Epidermal melanocyte (primary cell): ENCODE measurements around the gene TTLL12.

Experiments used
- DNase-seq: peaks from one replicate; pipeline ENCODE4 v3.0.0; 2011; ENCODE audit warnings: low spot score; ENCODE audit not compliant: insufficient read length

TTLL12 gene

DNA sequence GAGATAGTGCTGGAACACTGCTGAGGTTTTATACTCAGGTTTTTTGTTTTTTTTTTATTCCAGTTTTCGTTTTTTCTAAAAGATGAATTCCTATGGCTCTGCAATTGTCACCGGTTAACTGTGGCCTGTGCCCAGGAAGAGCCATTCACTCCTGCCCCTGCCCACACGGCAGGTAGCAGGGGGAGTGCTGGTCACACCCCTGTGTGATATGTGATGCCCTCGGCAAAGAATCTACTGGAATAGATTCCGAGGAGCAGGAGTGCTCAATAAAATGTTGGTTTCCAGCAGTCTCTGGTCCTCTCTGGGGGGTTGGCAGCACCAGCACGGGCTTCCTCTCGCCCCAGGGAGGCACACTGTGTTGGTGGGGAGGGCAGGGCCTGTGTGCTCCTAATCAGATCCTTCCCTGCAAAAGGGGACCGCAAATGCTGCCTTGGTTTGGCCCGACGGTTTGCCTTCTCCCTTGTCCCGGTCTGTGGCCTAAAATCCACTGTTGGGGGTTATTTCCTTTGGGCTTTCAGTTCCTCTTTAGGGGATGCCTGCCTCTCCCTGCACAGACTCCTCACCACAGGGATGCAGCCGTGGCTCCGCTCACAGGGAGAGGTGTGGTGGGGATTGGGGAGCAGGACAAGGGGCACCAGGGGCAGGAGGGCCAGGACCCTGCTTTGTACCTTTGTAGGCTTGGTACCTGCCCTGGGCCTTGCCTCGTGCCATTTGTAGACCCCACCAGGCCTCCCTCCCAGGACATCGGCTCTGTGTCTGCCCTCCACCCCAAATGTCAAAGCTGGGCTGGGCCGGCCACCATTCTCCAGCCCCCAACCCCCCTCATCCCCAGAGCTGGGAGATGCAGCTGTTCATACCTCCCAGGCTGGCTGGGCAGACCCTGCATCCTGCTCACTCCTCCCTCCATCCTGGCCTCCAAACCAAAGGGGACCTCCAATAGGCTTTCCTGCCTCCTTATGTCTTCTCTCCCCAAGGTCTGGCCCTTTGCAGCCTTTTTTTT, 57.2 kb downstream of the TTLL12 start:
- no peak for DNase-seq

DNA sequence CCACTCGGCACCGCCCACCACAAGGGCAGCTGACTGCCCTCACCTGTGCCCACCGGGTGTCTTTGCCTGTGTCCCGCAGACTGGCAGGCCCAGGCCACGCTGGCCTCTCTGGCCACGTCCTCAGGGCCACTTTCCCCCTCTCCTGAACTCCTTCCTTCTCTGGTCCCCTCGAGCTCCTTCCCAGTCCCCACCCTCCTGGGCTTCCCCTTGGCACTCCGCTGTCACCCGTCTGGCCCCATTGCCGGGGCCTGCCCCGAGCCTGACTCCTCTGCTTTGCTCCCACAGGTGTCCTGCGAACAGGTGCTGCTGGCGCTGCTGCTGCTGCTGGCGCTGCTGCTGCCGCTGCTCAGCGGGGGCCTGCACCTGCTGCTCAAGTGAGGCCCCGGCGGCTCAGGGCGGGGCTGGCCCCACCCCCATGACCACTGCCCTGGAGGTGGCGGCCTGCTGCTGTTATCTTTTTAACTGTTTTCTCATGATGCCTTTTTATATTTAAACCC, 58.0 kb downstream of the TTLL12 start:
- DNase-seq = no peak

DNA sequence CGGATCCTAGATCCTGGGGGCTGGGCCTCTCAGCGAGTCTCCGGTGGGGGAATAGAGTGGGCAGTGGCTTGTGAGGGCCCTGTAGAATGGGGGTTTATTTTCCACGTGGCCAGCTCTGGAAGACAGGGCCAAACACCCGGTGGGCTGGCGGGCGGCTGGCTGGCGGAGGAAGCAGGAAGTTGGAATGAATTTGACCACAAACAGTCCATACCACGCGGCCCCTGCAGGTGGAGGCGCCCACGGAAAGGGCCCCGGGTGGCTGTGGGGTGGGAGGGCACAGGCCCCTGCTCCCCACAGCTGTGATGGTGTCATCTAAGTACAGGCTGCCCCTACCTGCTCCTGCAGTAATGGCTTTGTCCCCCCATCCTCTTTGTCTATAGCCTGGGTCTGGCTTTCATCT, 58.8 kb downstream of the TTLL12 start:
- no peak for DNase-seq

DNA sequence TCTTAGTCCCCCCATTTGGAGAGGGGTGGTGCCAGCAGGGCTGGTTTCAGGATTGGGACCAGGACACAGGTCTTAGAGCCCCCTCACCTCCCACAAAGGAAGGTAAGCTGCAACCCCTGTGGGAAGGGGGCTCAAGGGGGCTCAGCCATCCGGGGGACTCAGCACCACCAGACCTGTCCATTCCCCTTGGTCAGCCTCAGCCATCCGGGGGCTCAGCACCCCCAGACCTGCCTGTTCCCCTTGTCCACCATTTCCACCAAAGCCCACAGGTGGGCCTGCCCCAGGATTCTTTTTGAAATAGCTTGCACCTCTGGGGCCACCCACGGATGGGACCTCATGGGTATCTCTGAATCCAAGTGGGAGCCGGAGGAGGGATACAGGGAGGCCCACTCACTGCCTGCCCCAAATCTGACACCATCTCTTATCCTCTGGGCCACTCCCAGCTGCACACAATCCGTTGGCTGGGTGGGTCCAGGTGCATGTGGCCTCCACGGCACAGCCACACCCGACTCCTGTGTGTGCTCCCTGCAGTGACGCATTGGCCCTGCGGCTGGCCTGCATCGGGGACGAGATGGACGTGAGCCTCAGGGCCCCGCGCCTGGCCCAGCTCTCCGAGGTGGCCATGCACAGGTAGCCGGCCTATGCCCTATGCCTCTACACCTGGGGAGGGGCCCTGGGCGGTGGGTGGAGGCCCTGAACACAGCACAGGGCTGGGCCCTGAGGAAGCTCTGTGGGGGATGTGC, 59.6 kb downstream of the TTLL12 start:
- DNase-seq = no peak

DNA sequence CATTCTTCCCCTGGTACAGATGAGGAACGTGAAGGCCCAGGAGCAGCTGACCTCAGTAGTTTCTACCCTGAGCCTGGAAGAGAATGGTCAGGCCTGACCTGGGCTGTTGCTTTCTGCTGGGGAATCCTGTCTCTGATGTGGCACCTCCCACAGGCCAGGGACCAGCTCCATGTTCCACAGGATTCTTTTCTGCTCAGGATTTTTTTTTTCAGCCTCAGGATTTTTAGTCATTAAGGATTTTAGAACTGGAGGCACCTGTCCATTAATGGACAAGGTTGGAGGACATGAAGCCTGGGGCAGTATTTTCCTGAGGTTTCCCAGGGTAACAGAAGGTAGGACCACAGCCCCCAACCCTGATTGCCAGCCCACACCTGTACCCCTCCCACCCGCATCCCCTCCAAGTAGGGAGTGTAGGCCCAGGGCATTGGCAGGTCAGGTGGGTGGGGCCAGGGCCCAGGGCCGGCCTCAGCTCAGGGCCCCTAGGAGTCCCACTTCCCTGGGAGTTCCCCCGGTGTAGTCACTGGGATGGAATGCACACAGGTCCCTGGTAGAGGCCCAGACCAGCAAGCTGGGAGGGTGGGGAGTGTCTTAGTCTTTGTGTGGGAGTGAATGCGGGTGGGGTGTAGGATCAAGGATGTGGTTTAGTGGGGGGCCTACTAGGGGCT, 60.3 kb downstream of the TTLL12 start:
- DNase-seq = no peak

DNA sequence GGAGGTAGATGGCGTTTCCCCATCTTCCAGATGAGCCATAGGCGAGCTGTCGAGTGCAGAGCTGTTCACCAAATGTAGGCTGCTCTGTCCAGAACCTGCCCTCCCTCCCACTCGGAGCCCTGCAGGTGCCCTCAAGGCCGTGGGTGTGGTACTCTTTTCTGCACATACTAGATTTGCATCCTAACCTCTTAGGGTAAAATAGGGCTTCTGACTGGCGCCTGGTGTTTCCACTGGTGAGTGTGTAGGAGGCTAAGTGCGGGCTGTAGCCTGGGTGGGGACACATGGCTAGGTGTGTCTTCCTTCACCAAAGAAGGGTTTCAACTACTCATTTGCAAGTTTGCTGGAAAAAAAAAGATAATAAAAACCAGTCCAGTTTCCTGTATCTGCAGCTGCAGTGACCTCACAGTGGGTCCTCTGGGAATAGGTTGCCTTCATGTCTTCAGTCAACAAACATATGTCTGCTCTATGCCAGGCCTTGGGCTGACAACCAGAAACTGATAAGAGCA, 67.9 kb downstream of the TTLL12 start:
- DNase-seq = no peak

DNA sequence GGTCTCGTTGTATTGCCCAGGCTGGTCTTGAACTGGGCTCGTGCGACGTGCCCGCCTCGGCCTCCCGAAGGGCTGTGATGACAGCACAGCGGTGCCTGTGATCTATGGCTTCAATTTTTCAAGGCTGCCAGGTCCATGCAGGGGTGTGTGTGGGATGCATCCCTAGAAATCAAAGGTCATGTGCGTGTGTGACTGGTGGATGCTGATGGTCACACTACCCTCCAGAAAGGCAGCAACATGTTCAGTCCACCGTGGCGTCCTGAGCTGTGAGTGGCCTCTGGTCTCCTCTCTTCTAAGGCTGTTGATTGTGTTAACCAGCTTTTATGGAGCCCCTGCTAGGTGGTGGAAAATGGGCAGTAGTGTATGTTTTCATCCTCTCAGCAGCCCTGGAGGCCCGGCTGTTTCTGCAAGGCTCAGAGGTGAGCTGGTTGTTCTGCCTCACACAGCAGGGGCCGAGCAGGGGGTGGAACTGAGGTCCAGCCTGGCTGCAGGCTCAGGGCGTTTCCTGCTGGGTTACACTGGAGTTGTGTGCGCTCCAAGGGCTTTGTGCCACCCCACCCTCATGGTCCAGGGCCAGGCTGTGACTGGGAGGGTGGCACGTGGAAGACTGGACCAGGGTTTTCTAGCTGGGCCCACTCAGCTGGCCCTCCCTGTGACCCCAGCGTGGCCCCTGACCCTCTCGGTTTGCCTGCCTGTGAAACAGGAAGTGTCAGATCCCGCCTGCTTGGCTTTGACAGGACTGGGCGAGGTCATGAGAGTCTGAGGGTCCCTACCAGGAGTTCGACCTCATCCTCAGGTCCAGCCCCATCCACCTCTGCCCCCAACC, 68.7 kb downstream of the TTLL12 start:
- no peak for DNase-seq

DNA sequence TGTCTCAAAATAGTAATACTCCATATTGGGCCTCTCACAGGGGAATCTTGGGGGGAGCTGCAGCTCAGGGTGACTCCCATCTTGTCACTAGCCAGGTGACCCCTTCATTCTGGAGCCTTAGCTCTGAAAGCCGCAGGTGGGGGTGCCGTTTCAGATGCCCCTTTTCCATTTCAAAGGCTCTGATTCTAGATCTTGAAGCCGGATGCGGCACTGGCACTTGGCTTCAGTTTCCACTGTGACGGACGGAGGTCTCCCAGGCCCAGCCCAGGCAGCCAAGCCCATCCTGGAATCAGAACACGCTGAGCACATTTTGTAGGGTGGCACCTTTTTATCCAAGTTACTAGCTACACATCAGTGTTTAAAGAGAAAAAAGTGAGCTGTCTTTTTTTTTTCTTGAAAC, 70.0 kb downstream of the TTLL12 start:
- no peak for DNase-seq
